ENCODE data around the gene PAMR1.

PAMR1 gene

DNA sequence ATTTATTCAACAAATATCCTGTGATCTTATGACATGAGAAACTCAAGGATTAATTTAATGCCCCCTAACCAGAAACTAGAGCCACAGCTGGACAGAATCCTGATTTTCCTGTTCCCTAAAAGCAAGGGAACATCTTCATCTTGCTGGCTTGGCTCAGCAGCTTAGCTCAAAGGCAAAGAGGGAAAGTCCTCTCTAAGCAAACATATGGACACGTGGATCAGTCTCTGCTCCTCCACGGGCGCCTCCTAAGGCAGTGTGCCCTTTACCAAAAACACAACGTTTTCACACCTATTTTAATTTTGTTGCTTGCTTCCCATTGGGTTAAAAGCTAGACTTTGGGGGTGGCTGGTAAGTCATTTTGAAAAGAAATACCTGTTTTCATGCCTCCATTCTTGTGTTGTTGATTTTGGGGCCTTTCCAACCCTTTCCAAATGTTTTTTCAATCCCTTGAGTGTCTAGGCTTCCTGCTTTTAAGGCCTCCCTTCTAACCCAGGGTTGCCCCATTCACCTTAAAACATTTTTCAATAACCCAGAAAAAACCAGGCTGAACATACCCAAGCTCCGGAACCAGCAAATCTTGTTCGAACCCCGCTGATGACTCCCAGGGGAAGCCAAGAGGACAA, 121.5 kb downstream of the PAMR1 start:
- no peak overlapping the region for H3K18ac ChIP-seq (ENCODE audit: low read depth in 1 of 2, low read length in 2 of 2)
- no peak overlapping the region for H3K4me3 ChIP-seq (ENCODE audit: insufficient read depth in 1 of 2, low read depth in 1 of 2, low read length in 2 of 2)
- peaks cover 0 to 22% of the 10 kb centered on the region in 2 experiments for H3K27me3 ChIP-seq (ENCODE audit: control insufficient read depth in 1 of 2, insufficient read depth in 1 of 2, low read length in 2 of 2)
- no peak overlapping the region for H2AK5ac ChIP-seq (ENCODE audit: low read length, severe bottlenecking)
- peaks cover 0 to 90% of the 10 kb centered on the region in 2 experiments for H3K36me3 ChIP-seq (ENCODE audit: control insufficient read depth in 1 of 2, insufficient read depth in 2 of 2, low read depth in 1 of 2, low read length in 2 of 2)
- H3K4ac ChIP-seq (ENCODE audit: low read depth in 1 of 2, low read length in 2 of 2): no peak overlapping the region
- H4K8ac ChIP-seq (ENCODE audit: low read length): no peak overlapping the region
- no peak overlapping the region for H3K23ac ChIP-seq (ENCODE audit: low read length in 2 of 2)
- H2BK5ac ChIP-seq (ENCODE audit: low read depth, low read length, poor library complexity, severe bottlenecking): no peak overlapping the region
- H3K4me2 ChIP-seq (ENCODE audit: low read length, poor library complexity, severe bottlenecking): no peak overlapping the region
- H2BK120ac ChIP-seq (ENCODE audit: low read depth, low read length): no peak overlapping the region
- no peaks in the 10 kb centered on the region for H3K9me3 ChIP-seq (ENCODE audit: control insufficient read depth, low read length)
- H2BK15ac ChIP-seq (ENCODE audit: low read depth, poor library complexity, severe bottlenecking): no peak overlapping the region
- H4K91ac ChIP-seq (ENCODE audit: low read length): no peak overlapping the region
- H3K4me1 ChIP-seq (ENCODE audit: control insufficient read depth, insufficient read depth, low read depth, low read length): peaks cover 3% of the 10 kb centered on the region
- 89% methylated on average over 4 of the region's 7 CpGs for WGBS
- H2BK12ac ChIP-seq (ENCODE audit: low read length in 2 of 2): peak overlapping the region in 1 of 2 experiments; percentile 28
- H3K79me1 ChIP-seq (replicated peaks; ENCODE audit: low read length, poor library complexity, severe bottlenecking): no peaks in the 10 kb centered on the region
- H3K9ac ChIP-seq (ENCODE audit: low read length): no peak overlapping the region
- no peak overlapping the region for H2AFZ ChIP-seq (ENCODE audit: low read depth, low read length)
- no peak overlapping the region for H3K14ac ChIP-seq (ENCODE audit: low read length in 2 of 2)
- no peak for DNase-seq
- no peak overlapping the region for H3K27ac ChIP-seq (ENCODE audit: low read length, poor library complexity, severe bottlenecking)

DNA sequence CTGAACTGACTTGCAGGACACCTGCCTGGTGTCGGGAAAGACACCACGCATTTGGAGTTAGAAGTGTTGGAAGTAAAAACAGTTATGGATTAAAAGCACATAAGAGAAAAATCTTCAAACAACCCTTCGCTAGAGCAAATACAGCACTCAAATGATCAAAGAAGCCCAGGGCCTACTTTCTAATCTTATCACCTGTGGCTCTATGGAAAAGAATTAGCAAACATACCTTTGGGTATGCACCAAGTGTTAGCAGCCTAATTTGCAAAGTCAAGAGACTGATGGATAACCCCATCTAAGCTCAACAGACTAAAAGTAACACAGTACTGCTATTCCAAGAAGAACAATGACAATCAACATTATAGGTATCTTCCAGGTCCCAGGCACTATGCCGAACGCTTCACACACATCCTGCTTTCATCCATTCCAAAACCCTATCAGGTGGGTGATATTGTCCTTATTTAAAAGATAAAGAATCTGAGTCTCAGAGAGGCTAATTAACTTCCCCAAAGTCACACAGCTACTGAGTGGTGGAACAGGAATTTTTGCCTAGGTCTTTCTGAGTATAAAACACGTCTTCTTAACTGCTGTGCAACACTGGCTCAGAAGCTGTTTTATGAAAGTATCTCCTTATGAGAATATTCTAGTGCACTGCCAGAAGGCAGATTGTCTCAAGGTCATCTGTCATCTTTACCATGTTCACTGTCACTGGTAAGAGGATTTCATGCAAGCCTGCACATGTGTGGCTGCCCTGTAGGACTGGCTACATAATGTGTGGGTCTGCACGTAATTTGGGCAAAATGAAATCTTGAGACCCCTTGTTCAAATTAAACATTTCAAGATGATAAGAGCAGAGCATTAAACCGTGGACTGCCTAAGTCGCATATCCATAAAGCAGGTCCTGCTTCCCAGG, 122.4 kb downstream of the PAMR1 start:
- H3K14ac ChIP-seq (ENCODE audit: low read length in 2 of 2): peak overlapping the region in 1 of 2 experiments; percentile 7
- no peak overlapping the region for H3K18ac ChIP-seq (ENCODE audit: low read depth in 1 of 2, low read length in 2 of 2)
- H3K23ac ChIP-seq (ENCODE audit: low read length in 2 of 2): no peak overlapping the region
- H4K8ac ChIP-seq (ENCODE audit: low read length): no peak overlapping the region
- peaks cover 3% of the 10 kb centered on the region for H3K4me1 ChIP-seq (ENCODE audit: control insufficient read depth, insufficient read depth, low read depth, low read length)
- H3K4me2 ChIP-seq (ENCODE audit: low read length, poor library complexity, severe bottlenecking): no peak overlapping the region
- H2BK5ac ChIP-seq (ENCODE audit: low read depth, low read length, poor library complexity, severe bottlenecking): no peak overlapping the region
- no peak overlapping the region for H2AK5ac ChIP-seq (ENCODE audit: low read length, severe bottlenecking)
- no peak overlapping the region for H3K4me3 ChIP-seq (ENCODE audit: insufficient read depth in 1 of 2, low read depth in 1 of 2, low read length in 2 of 2)
- DNase-seq: no peak
- H3K36me3 ChIP-seq (ENCODE audit: control insufficient read depth in 1 of 2, insufficient read depth in 2 of 2, low read depth in 1 of 2, low read length in 2 of 2): peaks cover 0 to 90% of the 10 kb centered on the region in 2 experiments
- no peaks in the 10 kb centered on the region for H3K9me3 ChIP-seq (ENCODE audit: control insufficient read depth, low read length)
- no peak overlapping the region for H2BK12ac ChIP-seq (ENCODE audit: low read length in 2 of 2)
- H2BK120ac ChIP-seq (ENCODE audit: low read depth, low read length): no peak overlapping the region
- H4K91ac ChIP-seq (ENCODE audit: low read length): no peak overlapping the region
- WGBS: 97% methylated on average over 5 of the region's 9 CpGs
- no peaks in the 10 kb centered on the region for H3K79me1 ChIP-seq (replicated peaks; ENCODE audit: low read length, poor library complexity, severe bottlenecking)
- H2BK15ac ChIP-seq (ENCODE audit: low read depth, poor library complexity, severe bottlenecking): no peak overlapping the region
- H3K4ac ChIP-seq (ENCODE audit: low read depth in 1 of 2, low read length in 2 of 2): no peak overlapping the region
- H2AFZ ChIP-seq (ENCODE audit: low read depth, low read length): no peak overlapping the region
- no peak overlapping the region for H3K9ac ChIP-seq (ENCODE audit: low read length)
- no peak overlapping the region for H3K27ac ChIP-seq (ENCODE audit: low read length, poor library complexity, severe bottlenecking)
- H3K27me3 ChIP-seq (ENCODE audit: control insufficient read depth in 1 of 2, insufficient read depth in 1 of 2, low read length in 2 of 2): peaks cover 0 to 27% of the 10 kb centered on the region in 2 experiments

DNA sequence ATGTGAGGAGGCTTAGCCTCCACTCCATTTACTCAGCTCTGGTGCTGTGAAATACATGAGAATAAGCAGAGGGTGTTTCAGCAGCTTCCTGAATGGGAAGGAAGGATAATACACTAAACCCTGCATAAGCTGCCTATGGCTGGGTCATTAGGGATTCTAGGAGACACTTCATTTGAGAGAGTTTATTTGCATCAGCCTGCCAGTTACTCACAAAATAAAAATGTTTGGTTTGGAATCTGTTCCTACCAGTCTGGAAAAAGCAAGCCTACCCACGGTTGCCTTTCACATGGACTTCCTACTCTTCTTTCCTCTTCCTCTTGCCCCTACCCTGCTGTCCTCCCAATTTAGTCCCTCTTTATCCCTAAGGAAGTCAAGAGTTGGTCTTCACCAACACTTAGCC, 126.5 kb downstream of the PAMR1 start:
- no peaks in the 10 kb centered on the region for H3K79me1 ChIP-seq (replicated peaks; ENCODE audit: low read length, poor library complexity, severe bottlenecking)
- H2BK120ac ChIP-seq (ENCODE audit: low read depth, low read length): no peak overlapping the region
- no peak overlapping the region for H2BK15ac ChIP-seq (ENCODE audit: low read depth, poor library complexity, severe bottlenecking)
- 81% methylated on average over 1 of the region's 1 CpG for WGBS
- no peak for DNase-seq
- H3K27me3 ChIP-seq (ENCODE audit: control insufficient read depth in 1 of 2, insufficient read depth in 1 of 2, low read length in 2 of 2): peaks cover 0 to 18% of the 10 kb centered on the region in 2 experiments
- H3K18ac ChIP-seq (ENCODE audit: low read depth in 1 of 2, low read length in 2 of 2): no peak overlapping the region
- H2AK5ac ChIP-seq (ENCODE audit: low read length, severe bottlenecking): no peak overlapping the region
- no peak overlapping the region for H3K9ac ChIP-seq (ENCODE audit: low read length)
- no peak overlapping the region for H2BK5ac ChIP-seq (ENCODE audit: low read depth, low read length, poor library complexity, severe bottlenecking)
- H3K9me3 ChIP-seq (ENCODE audit: control insufficient read depth, low read length): no peaks in the 10 kb centered on the region
- H4K8ac ChIP-seq (ENCODE audit: low read length): no peak overlapping the region
- no peak overlapping the region for H2AFZ ChIP-seq (ENCODE audit: low read depth, low read length)
- peaks cover 0 to 78% of the 10 kb centered on the region in 2 experiments for H3K36me3 ChIP-seq (ENCODE audit: control insufficient read depth in 1 of 2, insufficient read depth in 2 of 2, low read depth in 1 of 2, low read length in 2 of 2)
- H2BK12ac ChIP-seq (ENCODE audit: low read length in 2 of 2): no peak overlapping the region
- H3K23ac ChIP-seq (ENCODE audit: low read length in 2 of 2): no peak overlapping the region
- no peak overlapping the region for H3K4me3 ChIP-seq (ENCODE audit: insufficient read depth in 1 of 2, low read depth in 1 of 2, low read length in 2 of 2)
- H3K27ac ChIP-seq (ENCODE audit: low read length, poor library complexity, severe bottlenecking): no peak overlapping the region
- no peak overlapping the region for H3K4ac ChIP-seq (ENCODE audit: low read depth in 1 of 2, low read length in 2 of 2)
- H3K14ac ChIP-seq (ENCODE audit: low read length in 2 of 2): no peak overlapping the region
- no peak overlapping the region for H3K4me2 ChIP-seq (ENCODE audit: low read length, poor library complexity, severe bottlenecking)
- no peak overlapping the region for H4K91ac ChIP-seq (ENCODE audit: low read length)
- H3K4me1 ChIP-seq (ENCODE audit: control insufficient read depth, insufficient read depth, low read depth, low read length): no peaks in the 10 kb centered on the region

DNA sequence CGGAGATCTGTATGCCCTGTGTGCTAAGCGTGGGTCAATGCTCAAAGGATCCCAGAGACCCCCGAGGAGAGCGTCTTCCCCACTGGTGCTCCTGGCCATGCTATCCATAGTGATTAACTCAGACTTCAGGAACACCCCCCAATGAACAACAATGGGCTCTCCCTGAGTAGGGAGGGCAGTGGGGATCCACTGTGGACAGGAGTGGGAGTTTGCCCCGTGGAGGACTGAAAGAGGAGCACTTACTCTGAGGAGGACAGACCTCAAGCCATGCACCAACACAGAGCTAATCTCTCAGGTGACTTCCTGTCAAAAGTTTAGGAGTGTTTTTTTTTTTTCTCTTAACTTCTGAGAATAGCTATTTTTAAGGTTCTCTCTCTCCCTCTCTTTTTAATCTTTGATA, 130.5 kb downstream of the PAMR1 start:
- H3K27ac ChIP-seq (ENCODE audit: low read length, poor library complexity, severe bottlenecking): no peak overlapping the region
- no peak for DNase-seq
- H2AFZ ChIP-seq (ENCODE audit: low read depth, low read length): no peak overlapping the region
- H2BK12ac ChIP-seq (ENCODE audit: low read length in 2 of 2): no peak overlapping the region
- H3K36me3 ChIP-seq (ENCODE audit: control insufficient read depth in 1 of 2, insufficient read depth in 2 of 2, low read depth in 1 of 2, low read length in 2 of 2): peaks cover 0 to 49% of the 10 kb centered on the region in 2 experiments
- no peak overlapping the region for H3K4me3 ChIP-seq (ENCODE audit: insufficient read depth in 1 of 2, low read depth in 1 of 2, low read length in 2 of 2)
- no peak overlapping the region for H3K4ac ChIP-seq (ENCODE audit: low read depth in 1 of 2, low read length in 2 of 2)
- no peak overlapping the region for H3K9ac ChIP-seq (ENCODE audit: low read length)
- no peak overlapping the region for H2BK15ac ChIP-seq (ENCODE audit: low read depth, poor library complexity, severe bottlenecking)
- no peak overlapping the region for H4K8ac ChIP-seq (ENCODE audit: low read length)
- no peak overlapping the region for H3K23ac ChIP-seq (ENCODE audit: low read length in 2 of 2)
- WGBS: 88% methylated on average over 3 of the region's 5 CpGs
- H4K91ac ChIP-seq (ENCODE audit: low read length): no peak overlapping the region
- H2AK5ac ChIP-seq (ENCODE audit: low read length, severe bottlenecking): no peak overlapping the region
- no peak overlapping the region for H2BK120ac ChIP-seq (ENCODE audit: low read depth, low read length)
- no peaks in the 10 kb centered on the region for H3K79me1 ChIP-seq (replicated peaks; ENCODE audit: low read length, poor library complexity, severe bottlenecking)
- H3K18ac ChIP-seq (ENCODE audit: low read depth in 1 of 2, low read length in 2 of 2): no peak overlapping the region
- no peaks in the 10 kb centered on the region for H3K4me1 ChIP-seq (ENCODE audit: control insufficient read depth, insufficient read depth, low read depth, low read length)
- H3K14ac ChIP-seq (ENCODE audit: low read length in 2 of 2): no peak overlapping the region
- no peak overlapping the region for H3K4me2 ChIP-seq (ENCODE audit: low read length, poor library complexity, severe bottlenecking)
- H3K27me3 ChIP-seq (ENCODE audit: control insufficient read depth in 1 of 2, insufficient read depth in 1 of 2, low read length in 2 of 2): peaks cover 0 to 25% of the 10 kb centered on the region in 2 experiments
- H3K9me3 ChIP-seq (ENCODE audit: control insufficient read depth, low read length): no peaks in the 10 kb centered on the region
- H2BK5ac ChIP-seq (ENCODE audit: low read depth, low read length, poor library complexity, severe bottlenecking): no peak overlapping the region

Data from mesenchymal stem cell (in vitro differentiated cells and primary cell).